ENCODE measurements around the gene CA5B. TPM values are rescaled to one million over a fixed set of nuclear protein-coding genes. Genes with fewer than 3 reads are reported as not detected.
"Not testable (repeated sequence)": the region's sequence is repeated elsewhere in the genome, so short reads cannot be mapped to it uniquely, and the experiment has no call there.

Gene CA5B
- total RNA-seq, 1 donor = 6.9 TPM

- H3K27me3 ChIP-seq (ENCODE audit: insufficient read depth, low read length) = no peaks in the 10 kb centered on the region
- H3K36me3 ChIP-seq (ENCODE audit: insufficient read depth, low read length) = no peaks in the 10 kb centered on the region
- TF ChIP-seq, protein P1, sequence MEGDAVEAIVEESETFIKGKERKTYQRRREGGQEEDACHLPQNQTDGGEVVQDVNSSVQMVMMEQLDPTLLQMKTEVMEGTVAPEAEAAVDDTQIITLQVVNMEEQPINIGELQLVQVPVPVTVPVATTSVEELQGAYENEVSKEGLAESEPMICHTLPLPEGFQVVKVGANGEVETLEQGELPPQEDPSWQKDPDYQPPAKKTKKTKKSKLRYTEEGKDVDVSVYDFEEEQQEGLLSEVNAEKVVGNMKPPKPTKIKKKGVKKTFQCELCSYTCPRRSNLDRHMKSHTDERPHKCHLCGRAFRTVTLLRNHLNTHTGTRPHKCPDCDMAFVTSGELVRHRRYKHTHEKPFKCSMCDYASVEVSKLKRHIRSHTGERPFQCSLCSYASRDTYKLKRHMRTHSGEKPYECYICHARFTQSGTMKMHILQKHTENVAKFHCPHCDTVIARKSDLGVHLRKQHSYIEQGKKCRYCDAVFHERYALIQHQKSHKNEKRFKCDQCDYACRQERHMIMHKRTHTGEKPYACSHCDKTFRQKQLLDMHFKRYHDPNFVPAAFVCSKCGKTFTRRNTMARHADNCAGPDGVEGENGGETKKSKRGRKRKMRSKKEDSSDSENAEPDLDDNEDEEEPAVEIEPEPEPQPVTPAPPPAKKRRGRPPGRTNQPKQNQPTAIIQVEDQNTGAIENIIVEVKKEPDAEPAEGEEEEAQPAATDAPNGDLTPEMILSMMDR (IDR thresholded peaks at IDR 0.05; ENCODE audit: extremely low read depth, low read depth, low read length) = no peak
- no peak overlapping the region for H3K4me3 ChIP-seq (ENCODE audit: insufficient read depth, low read length)
- no peaks in the 10 kb centered on the region for H4K20me1 ChIP-seq (ENCODE audit: insufficient read depth, low read length)
- no peak overlapping the region for H3K27ac ChIP-seq (ENCODE audit: low read depth, low read length)
- H3K4me2 ChIP-seq (ENCODE audit: insufficient read depth, low read length) = no peak overlapping the region
- no peaks in the 10 kb centered on the region for H3K79me2 ChIP-seq (ENCODE audit: insufficient read depth, low read length)
- DNase-seq (ENCODE audit: insufficient read length, low spot score, missing footprints) = no peak
- no peaks in the 10 kb centered on the region for H3K4me1 ChIP-seq (ENCODE audit: insufficient read depth, low read length)
- no peak overlapping the region for H2AFZ ChIP-seq (ENCODE audit: low read length)
- no peaks in the 10 kb centered on the region for H3K9me3 ChIP-seq (ENCODE audit: low read depth, low read length)
Measured at GRCh38 chrX:15702488-15703371, 35.3 kb upstream of the CA5B start.

- not testable (repeated sequence) for H3K27me3 ChIP-seq (ENCODE audit: insufficient read depth, low read length); H3K9me3 ChIP-seq (ENCODE audit: low read depth, low read length); H3K36me3 ChIP-seq (ENCODE audit: insufficient read depth, low read length); H3K4me2 ChIP-seq (ENCODE audit: insufficient read depth, low read length); H3K4me1 ChIP-seq (ENCODE audit: insufficient read depth, low read length); H4K20me1 ChIP-seq (ENCODE audit: insufficient read depth, low read length); H2AFZ ChIP-seq (ENCODE audit: low read length); DNase-seq (ENCODE audit: insufficient read length, low spot score, missing footprints); H3K27ac ChIP-seq (ENCODE audit: low read depth, low read length); H3K79me2 ChIP-seq (ENCODE audit: insufficient read depth, low read length); H3K4me3 ChIP-seq (ENCODE audit: insufficient read depth, low read length)
Measured at GRCh38 chrX:15703809-15704208, 34.3 kb upstream of the CA5B start.

- H3K79me2 ChIP-seq (ENCODE audit: insufficient read depth, low read length); DNase-seq (ENCODE audit: insufficient read length, low spot score, missing footprints); H3K9me3 ChIP-seq (ENCODE audit: low read depth, low read length); H2AFZ ChIP-seq (ENCODE audit: low read length); H3K36me3 ChIP-seq (ENCODE audit: insufficient read depth, low read length); H3K4me2 ChIP-seq (ENCODE audit: insufficient read depth, low read length); H3K27ac ChIP-seq (ENCODE audit: low read depth, low read length); H3K4me1 ChIP-seq (ENCODE audit: insufficient read depth, low read length); H3K27me3 ChIP-seq (ENCODE audit: insufficient read depth, low read length); H3K4me3 ChIP-seq (ENCODE audit: insufficient read depth, low read length); H4K20me1 ChIP-seq (ENCODE audit: insufficient read depth, low read length): not testable (repeated sequence)
Measured at GRCh38 chrX:15704273-15704672, 33.8 kb upstream of the CA5B start.

- Histone ChIP-seq H3K4me2 (ENCODE audit: insufficient read depth, low read length) (no peak overlapping the region), H3K27me3 (ENCODE audit: insufficient read depth, low read length) (no peaks in the 10 kb centered on the region), H4K20me1 (ENCODE audit: insufficient read depth, low read length) (no peaks in the 10 kb centered on the region), H3K36me3 (ENCODE audit: insufficient read depth, low read length) (no peaks in the 10 kb centered on the region), H3K9me3 (ENCODE audit: low read depth, low read length) (no peaks in the 10 kb centered on the region), H2AFZ (ENCODE audit: low read length) (no peak overlapping the region), H3K4me3 (ENCODE audit: insufficient read depth, low read length) (no peak overlapping the region), H3K4me1 (ENCODE audit: insufficient read depth, low read length) (no peaks in the 10 kb centered on the region), H3K79me2 (ENCODE audit: insufficient read depth, low read length) (no peaks in the 10 kb centered on the region), H3K27ac (ENCODE audit: low read depth, low read length) (no peak overlapping the region)
- TF ChIP-seq, protein P1 (IDR thresholded peaks at IDR 0.05; ENCODE audit: extremely low read depth, low read depth, low read length) = no peak
- no peak for DNase-seq (ENCODE audit: insufficient read length, low spot score, missing footprints)
Measured at GRCh38 chrX:15714529-15714928, 23.5 kb upstream of the CA5B start.

GRCh38 chrX:15718283-15718970 lies 19.6 kb upstream of the CA5B start:
- Histone ChIP-seq H3K79me2 (ENCODE audit: insufficient read depth, low read length) (no peaks in the 10 kb centered on the region), H4K20me1 (ENCODE audit: insufficient read depth, low read length) (no peaks in the 10 kb centered on the region), H3K4me1 (ENCODE audit: insufficient read depth, low read length) (no peaks in the 10 kb centered on the region), H2AFZ (ENCODE audit: low read length) (no peak overlapping the region), H3K4me3 (ENCODE audit: insufficient read depth, low read length) (no peak overlapping the region), H3K27me3 (ENCODE audit: insufficient read depth, low read length) (no peaks in the 10 kb centered on the region), H3K4me2 (ENCODE audit: insufficient read depth, low read length) (no peak overlapping the region), H3K27ac (ENCODE audit: low read depth, low read length) (no peak overlapping the region), H3K9me3 (ENCODE audit: low read depth, low read length) (no peaks in the 10 kb centered on the region), H3K36me3 (ENCODE audit: insufficient read depth, low read length) (no peaks in the 10 kb centered on the region)
- TF ChIP-seq, protein P1 (IDR thresholded peaks at IDR 0.05; ENCODE audit: extremely low read depth, low read depth, low read length) = no peak
- DNase-seq (ENCODE audit: insufficient read length, low spot score, missing footprints) = no peak

Data from osteoblast (primary cell).